ENCODE data around the gene HMGCS2. TPM values are rescaled to one million over a fixed set of nuclear protein-coding genes. Genes with fewer than 3 reads are reported as not detected.

The HMGCS2 gene
- total RNA-seq, 2 donors from 2014 or later = 6.0 TPM; not detected in 1

DNA sequence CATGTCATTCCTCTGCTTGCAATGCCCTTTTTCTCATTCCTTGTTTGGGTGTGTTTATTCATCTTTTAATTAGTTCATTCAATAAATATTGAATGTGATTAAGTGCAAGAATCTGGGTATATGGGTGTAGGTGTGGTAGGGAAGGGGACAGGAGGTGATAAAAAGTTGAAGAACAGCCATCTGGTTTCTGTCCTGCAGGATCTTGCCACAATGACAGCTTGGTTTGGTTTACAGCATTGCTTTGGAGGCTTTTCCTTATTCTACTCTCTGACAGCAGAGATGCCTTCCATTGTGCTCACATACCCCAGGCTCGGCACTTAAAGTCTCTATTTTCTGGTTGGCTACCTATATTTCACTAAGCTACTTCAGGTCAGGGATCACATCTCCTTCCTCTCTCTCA lies 45.6 kb upstream of the HMGCS2 start:
- Histone ChIP-seq H3K9me3 (no peaks in the 10 kb centered on the region), H3K4me3 (no peak overlapping the region), H3K27ac (no peak overlapping the region), H3K4me1 (peaks cover 2% of the 10 kb centered on the region), H3K36me3 (replicated peaks in 1 of 2; ENCODE audit: insufficient read depth in 1 of 2, low read depth in 2 of 2) (no peaks in the 10 kb centered on the region), H3K27me3 (no peaks in the 10 kb centered on the region)
- TF ChIP-seq, protein P1, sequence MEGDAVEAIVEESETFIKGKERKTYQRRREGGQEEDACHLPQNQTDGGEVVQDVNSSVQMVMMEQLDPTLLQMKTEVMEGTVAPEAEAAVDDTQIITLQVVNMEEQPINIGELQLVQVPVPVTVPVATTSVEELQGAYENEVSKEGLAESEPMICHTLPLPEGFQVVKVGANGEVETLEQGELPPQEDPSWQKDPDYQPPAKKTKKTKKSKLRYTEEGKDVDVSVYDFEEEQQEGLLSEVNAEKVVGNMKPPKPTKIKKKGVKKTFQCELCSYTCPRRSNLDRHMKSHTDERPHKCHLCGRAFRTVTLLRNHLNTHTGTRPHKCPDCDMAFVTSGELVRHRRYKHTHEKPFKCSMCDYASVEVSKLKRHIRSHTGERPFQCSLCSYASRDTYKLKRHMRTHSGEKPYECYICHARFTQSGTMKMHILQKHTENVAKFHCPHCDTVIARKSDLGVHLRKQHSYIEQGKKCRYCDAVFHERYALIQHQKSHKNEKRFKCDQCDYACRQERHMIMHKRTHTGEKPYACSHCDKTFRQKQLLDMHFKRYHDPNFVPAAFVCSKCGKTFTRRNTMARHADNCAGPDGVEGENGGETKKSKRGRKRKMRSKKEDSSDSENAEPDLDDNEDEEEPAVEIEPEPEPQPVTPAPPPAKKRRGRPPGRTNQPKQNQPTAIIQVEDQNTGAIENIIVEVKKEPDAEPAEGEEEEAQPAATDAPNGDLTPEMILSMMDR (IDR thresholded peaks at IDR 0.05) = no peak
- TF ChIP-seq POLR2A (IDR thresholded peaks at IDR 0.05) = no peak
- DNase-seq (no peak), ATAC-seq (no peak)
- 83 to 97% methylated on average over 1 of the region's 1 CpG for WGBS, 2 donors
- intact Hi-C loops (cut with DNase I) = no loop called here

DNA sequence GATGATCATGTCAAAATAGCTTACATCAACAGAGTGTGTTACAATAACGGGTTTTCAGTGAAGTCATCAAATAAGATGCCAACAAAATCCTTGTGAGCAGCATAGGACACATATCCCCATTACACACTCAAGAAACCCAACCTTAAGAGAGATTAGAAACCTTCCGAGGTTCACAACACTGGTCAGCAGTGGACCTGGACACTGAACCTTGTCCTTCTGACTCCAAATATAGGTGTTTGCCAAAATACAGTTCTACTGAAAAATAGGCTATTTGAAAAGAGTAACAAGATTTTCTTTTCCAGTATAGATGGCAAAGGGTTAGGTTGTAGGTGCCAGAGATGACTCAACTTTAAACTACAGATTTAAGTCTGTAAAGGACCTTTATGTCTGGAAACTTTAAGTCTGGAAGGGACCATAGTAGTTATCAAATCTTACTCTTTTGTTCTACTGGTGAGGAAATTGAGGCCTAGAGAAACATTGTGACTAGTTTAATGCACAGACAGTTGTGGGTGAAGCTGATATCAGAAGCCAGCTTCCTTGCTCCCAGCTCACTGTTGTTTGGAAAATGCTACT lies 43.4 kb upstream of the HMGCS2 start:
- no peak overlapping the region for H3K27ac ChIP-seq
- H3K4me1 ChIP-seq = peaks cover 10% of the 10 kb centered on the region
- DNase-seq (no peak), ATAC-seq (no peak)
- H3K4me3 ChIP-seq = no peak overlapping the region
- intact Hi-C loops (cut with DNase I) = no loop called here
- no peaks in the 10 kb centered on the region for H3K36me3 ChIP-seq (replicated peaks in 1 of 2; ENCODE audit: insufficient read depth in 1 of 2, low read depth in 2 of 2)
- WGBS, 2 donors = 79 to 86% methylated on average over 2 of the region's 2 CpGs
- H3K27me3 ChIP-seq = no peaks in the 10 kb centered on the region
- no peak for TF ChIP-seq POLR2A (IDR thresholded peaks at IDR 0.05)
- no peaks in the 10 kb centered on the region for H3K9me3 ChIP-seq

DNA sequence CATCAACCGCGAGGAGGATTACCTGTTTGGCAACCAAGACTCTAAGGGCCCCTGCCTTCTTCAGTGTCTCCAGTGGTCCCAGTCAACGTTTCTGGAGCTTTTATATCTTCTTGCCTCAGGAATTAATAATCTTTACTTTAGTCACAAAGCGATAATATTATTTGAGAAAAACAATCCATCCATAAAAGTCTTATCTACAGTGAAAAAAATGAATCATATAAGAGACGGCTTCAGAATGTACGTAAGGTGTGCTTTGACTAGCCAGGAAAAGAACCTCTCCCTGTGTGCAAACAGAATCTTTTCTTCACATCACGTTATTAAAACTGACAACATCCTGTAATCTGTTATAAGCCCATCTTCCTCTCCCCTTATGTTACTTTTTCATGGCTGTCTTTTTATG lies 42.7 kb upstream of the HMGCS2 start, which contains the start of gene REG4:
REG4 (minus strand) TSS at position 74 of the 400 bp plus-strand sequence. CDS start 2,691 bp downstream, outside the sequence.
- TF ChIP-seq, protein P1 (IDR thresholded peaks at IDR 0.05) = no peak
- no peak for TF ChIP-seq POLR2A (IDR thresholded peaks at IDR 0.05)
- intact Hi-C loops (cut with DNase I) = no loop called here
- ATAC-seq (no peak), DNase-seq (no peak)
- Histone ChIP-seq H3K4me3 (no peak within 1 kb of the TSS), H3K36me3 (replicated peaks in 1 of 2; ENCODE audit: insufficient read depth in 1 of 2, low read depth in 2 of 2) (no peaks in the 10 kb centered on the region), H3K27me3 (no peaks in the 10 kb centered on the region), H3K4me1 (peaks cover 10% of the 10 kb centered on the region), H3K27ac (no peak within 1 kb of the TSS), H3K9me3 (no peaks in the 10 kb centered on the region)
- WGBS, 2 donors = 68 to 75% methylated on average over 7 of the region's 7 CpGs

DNA sequence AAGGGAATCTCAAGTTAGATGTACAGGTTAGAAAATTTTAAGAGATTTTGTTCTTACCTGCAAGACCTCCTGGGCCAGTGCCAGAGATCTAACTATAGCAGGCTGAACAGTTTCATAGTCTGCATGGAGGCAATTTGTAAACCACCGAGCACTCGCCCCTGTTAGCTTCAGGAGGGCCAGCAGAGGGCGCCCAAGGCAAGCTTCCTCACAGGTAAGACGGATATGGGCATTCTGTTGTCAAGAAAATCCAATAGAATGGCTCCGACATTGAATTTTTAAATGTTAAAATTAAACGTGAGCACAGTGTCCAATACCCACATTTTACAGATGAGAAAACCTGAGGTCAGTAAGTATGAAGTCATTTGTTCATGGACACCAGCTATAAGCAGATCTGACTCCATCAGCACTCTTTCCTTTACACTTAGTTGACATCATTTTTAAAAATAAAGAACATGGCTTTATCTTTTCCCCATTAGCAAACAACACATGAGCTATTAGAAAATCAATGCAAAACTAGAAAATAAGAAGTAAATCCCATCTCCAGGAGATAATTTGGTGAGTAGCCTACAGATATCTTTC lies 40.4 kb upstream of the HMGCS2 start:
- Histone ChIP-seq H3K9me3 (no peaks in the 10 kb centered on the region), H3K36me3 (replicated peaks in 1 of 2; ENCODE audit: insufficient read depth in 1 of 2, low read depth in 2 of 2) (no peaks in the 10 kb centered on the region), H3K4me3 (no peak overlapping the region), H3K4me1 (peaks cover 10% of the 10 kb centered on the region), H3K27ac (no peak overlapping the region), H3K27me3 (no peaks in the 10 kb centered on the region)
- DNase-seq (peak; percentile 79 to 85 (median 83)), ATAC-seq (peak; percentile 96)
- intact Hi-C loops (cut with DNase I) = no loop called here
- TF ChIP-seq, protein P1 (IDR thresholded peaks at IDR 0.05) = peak; percentile 72 to 88 (median 82)
- no peak for TF ChIP-seq POLR2A (IDR thresholded peaks at IDR 0.05)
- 0 to 2% methylated on average over 6 of the region's 6 CpGs for WGBS, 2 donors

DNA sequence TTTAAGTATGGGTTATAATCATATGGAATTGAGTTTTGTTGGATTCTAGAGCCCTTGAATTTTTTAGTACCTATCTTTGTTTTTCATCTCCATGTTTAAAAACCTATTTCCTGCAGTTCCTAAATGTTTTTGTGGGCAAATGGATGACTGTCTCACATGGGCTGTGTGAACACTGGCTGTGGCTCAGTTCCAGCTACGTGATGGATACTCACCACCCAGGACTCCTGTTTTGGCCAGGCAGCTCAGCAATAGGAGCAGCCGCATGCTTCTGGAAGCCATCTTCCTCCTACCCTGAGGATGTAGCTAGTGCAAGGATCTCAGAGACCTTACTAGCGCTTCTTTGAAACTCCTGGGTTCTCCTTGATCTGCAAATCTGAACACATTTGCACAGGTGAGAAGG lies 39.8 kb upstream of the HMGCS2 start:
- intact Hi-C loops (cut with DNase I) = no loop called here
- H3K9me3 ChIP-seq = no peaks in the 10 kb centered on the region

More for the DNA sequence above, 39.8 kb upstream of the HMGCS2 start:
- ATAC-seq = no peak
- Histone ChIP-seq H3K27me3 (no peaks in the 10 kb centered on the region), H3K27ac (no peak overlapping the region), H3K36me3 (replicated peaks in 1 of 2; ENCODE audit: insufficient read depth in 1 of 2, low read depth in 2 of 2) (no peaks in the 10 kb centered on the region), H3K4me1 (peaks cover 10% of the 10 kb centered on the region), H3K4me3 (no peak overlapping the region)
- TF ChIP-seq, protein P1 (IDR thresholded peaks at IDR 0.05) = no peak
- TF ChIP-seq POLR2A (IDR thresholded peaks at IDR 0.05) = no peak
- WGBS, 2 donors = 48 to 49% methylated on average over 3 of the region's 3 CpGs
- DNase-seq = no peak

All from body of pancreas (tissue), 4 donors.